Esophagus (tissue), 2 donors: ENCODE results near the gene ADGRG1. TPM values are rescaled to one million over a fixed set of nuclear protein-coding genes. Genes with fewer than 3 reads are reported as not detected.

Experiments
- H3K27ac ChIP-seq, 2 donors: one replicate each; pipeline ENCODE4 v1.5.1; 2013; ENCODE audit warnings: low read depth in 2 of 2, mild to moderate bottlenecking in 2 of 2, inconsistent platforms in 1 of 2, low read length in 1 of 2, moderate library complexity in 1 of 2
- H3K27me3 ChIP-seq, 2 donors: one replicate each; pipeline ENCODE4 v1.6.1; 2013; ENCODE audit warnings: low read length in 2 of 2, control low read depth in 1 of 2, mild to moderate bottlenecking in 1 of 2; ENCODE audit not compliant: insufficient read depth in 2 of 2, control insufficient read depth in 1 of 2
- H3K36me3 ChIP-seq, 2 donors: one replicate each; pipeline ENCODE4 v1.6.1; 2013; ENCODE audit warnings: low read length in 1 of 2; ENCODE audit not compliant: control insufficient read depth in 2 of 2, insufficient read depth in 2 of 2
- H3K4me1 ChIP-seq, 2 donors: one replicate each; pipeline ENCODE4 v1.6.1; 2013; ENCODE audit warnings: low read length in 1 of 2; ENCODE audit not compliant: control insufficient read depth in 2 of 2, insufficient read depth in 2 of 2
- H3K4me3 ChIP-seq, 2 donors: one replicate each; pipeline ENCODE4 v1.5.1; 2013; ENCODE audit warnings: low read length in 2 of 2, mild to moderate bottlenecking in 2 of 2, low read depth in 1 of 2, moderate library complexity in 1 of 2
- H3K9me3 ChIP-seq, 2 donors: one replicate each; pipeline ENCODE4 v1.6.1; 2013; ENCODE audit warnings: mild to moderate bottlenecking in 2 of 2, low read depth in 1 of 2, low read length in 1 of 2, moderate library complexity in 1 of 2; ENCODE audit not compliant: control insufficient read depth in 2 of 2, insufficient read depth in 1 of 2
- WGBS, 2 donors: extraction: QIAGEN DNeasy Blood & Tissue Kit; methylation state at CpG; one replicate each; pipeline ENCODE4 v1.1.7; 2013; 5-methylcytosine and 5-hydroxymethylcytosine counted together
- polyA plus RNA-seq, 2 donors: library from polyadenylated mRNA; stranded (reverse); fragments of 200-250 nt; gene quantifications; one replicate each; pipeline ENCODE4 v1.2.3, GENCODE V29; 2013
- donor health status: healthy with polysubstance abuse.
- donor health status: Bipolar disorder and iron deficiency.

Gene ADGRG1
- polyA plus RNA-seq, 2 donors: 30.9 to 31.1 TPM

- Histone ChIP-seq H3K4me3 (no peak overlapping the region), H3K27me3 (no peaks in the 10 kb centered on the region), H3K9me3 (no peaks in the 10 kb centered on the region), H3K36me3 (peaks cover 0 to 12% of the 10 kb centered on the region in 2 donors), H3K4me1 (peaks cover 7 to 20% of the 10 kb centered on the region in 2 donors), H3K27ac (no peak overlapping the region)
- 38 to 42% methylated on average over 23 of the region's 23 CpGs for WGBS, 2 donors
These were observed 10.9 kb downstream of the ADGRG1 start for GRCh38 chr16:57639172-57639887.

GRCh38 chr16:57640185-57640584, 11.8 kb downstream of the ADGRG1 start:
- Histone ChIP-seq H3K9me3 (no peaks in the 10 kb centered on the region), H3K27ac (no peak overlapping the region), H3K27me3 (no peaks in the 10 kb centered on the region), H3K4me3 (no peak overlapping the region), H3K4me1 (peaks cover 2 to 19% of the 10 kb centered on the region in 2 donors), H3K36me3 (peaks cover 0 to 16% of the 10 kb centered on the region in 2 donors)
- 88% methylated on average over 9 of the region's 9 CpGs for WGBS, 2 donors

- H3K36me3 ChIP-seq: peaks cover 0 to 18% of the 10 kb centered on the region in 2 donors
- no peaks in the 10 kb centered on the region for H3K27me3 ChIP-seq
- no peak overlapping the region for H3K4me3 ChIP-seq
- WGBS, 2 donors: 58 to 63% methylated on average over 8 of the region's 8 CpGs
- H3K27ac ChIP-seq: no peak overlapping the region
- no peaks in the 10 kb centered on the region for H3K9me3 ChIP-seq
- H3K4me1 ChIP-seq: peaks cover 2 to 15% of the 10 kb centered on the region in 2 donors
These were observed 12.2 kb downstream of the ADGRG1 start for GRCh38 chr16:57640612-57641011.

- no peak overlapping the region for H3K4me3 ChIP-seq
- no peaks in the 10 kb centered on the region for H3K9me3 ChIP-seq
- 66 to 69% methylated on average over 11 of the region's 11 CpGs for WGBS, 2 donors
- peak overlapping the region; percentile 8 to 50 for H3K27ac ChIP-seq
- peaks cover 0 to 13% of the 10 kb centered on the region in 2 donors for H3K36me3 ChIP-seq
- H3K27me3 ChIP-seq: no peaks in the 10 kb centered on the region
- peaks cover 2 to 14% of the 10 kb centered on the region in 2 donors for H3K4me1 ChIP-seq
These were observed 14.0 kb downstream of the ADGRG1 start for GRCh38 chr16:57642160-57643135.

- Histone ChIP-seq H3K4me1 (peaks cover 2 to 16% of the 10 kb centered on the region in 2 donors), H3K27me3 (no peaks in the 10 kb centered on the region), H3K4me3 (no peak overlapping the region), H3K9me3 (no peaks in the 10 kb centered on the region), H3K36me3 (peaks cover 0 to 13% of the 10 kb centered on the region in 2 donors), H3K27ac (peak overlapping the region; percentile 8 to 50)
- 34 to 42% methylated on average over 7 of the region's 7 CpGs for WGBS, 2 donors
These were observed 14.9 kb downstream of the ADGRG1 start for GRCh38 chr16:57643147-57643874.

GRCh38 chr16:57643910-57644309, 15.5 kb downstream of the ADGRG1 start:
- Histone ChIP-seq H3K4me1 (peaks cover 2 to 18% of the 10 kb centered on the region in 2 donors), H3K36me3 (peaks cover 0 to 13% of the 10 kb centered on the region in 2 donors)

GRCh38 chr16:57644383-57645014, 16.1 kb downstream of the ADGRG1 start:
- H3K27me3 ChIP-seq: no peaks in the 10 kb centered on the region
- no peaks in the 10 kb centered on the region for H3K9me3 ChIP-seq
- WGBS, 2 donors: 88 to 92% methylated on average over 11 of the region's 11 CpGs
- H3K4me3 ChIP-seq: no peak overlapping the region
- H3K36me3 ChIP-seq: peaks cover 0 to 13% of the 10 kb centered on the region in 2 donors
- H3K4me1 ChIP-seq: peaks cover 2 to 18% of the 10 kb centered on the region in 2 donors
- no peak overlapping the region for H3K27ac ChIP-seq

More at GRCh38 chr16:57643910-57644309, 15.5 kb downstream of the ADGRG1 start:
- no peak overlapping the region for H3K4me3 ChIP-seq
- no peaks in the 10 kb centered on the region for H3K9me3 ChIP-seq
- no peak overlapping the region for H3K27ac ChIP-seq
- 52 to 54% methylated on average over 9 of the region's 9 CpGs for WGBS, 2 donors
- no peaks in the 10 kb centered on the region for H3K27me3 ChIP-seq

GRCh38 chr16:57645169-57645568, 16.7 kb downstream of the ADGRG1 start:
- Histone ChIP-seq H3K9me3 (no peaks in the 10 kb centered on the region), H3K4me3 (no peak overlapping the region), H3K36me3 (peaks cover 0 to 16% of the 10 kb centered on the region in 2 donors), H3K27ac (peak overlapping the region; percentile 4 to 35), H3K27me3 (no peaks in the 10 kb centered on the region), H3K4me1 (peaks cover 2 to 18% of the 10 kb centered on the region in 2 donors)
- 33 to 52% methylated on average over 9 to 10 of the region's 10 CpGs for WGBS, 2 donors
